Endothelial cell of hepatic sinusoid (primary cell): ENCODE results near the gene FRYL.

Source experiments
- in situ Hi-C: cut with HindIII; loops from 2 replicates; pipeline ENCODE4 v1.10.0; 2017; ENCODE audit warnings: low sequenced_read_pairs

The FRYL gene

DNA sequence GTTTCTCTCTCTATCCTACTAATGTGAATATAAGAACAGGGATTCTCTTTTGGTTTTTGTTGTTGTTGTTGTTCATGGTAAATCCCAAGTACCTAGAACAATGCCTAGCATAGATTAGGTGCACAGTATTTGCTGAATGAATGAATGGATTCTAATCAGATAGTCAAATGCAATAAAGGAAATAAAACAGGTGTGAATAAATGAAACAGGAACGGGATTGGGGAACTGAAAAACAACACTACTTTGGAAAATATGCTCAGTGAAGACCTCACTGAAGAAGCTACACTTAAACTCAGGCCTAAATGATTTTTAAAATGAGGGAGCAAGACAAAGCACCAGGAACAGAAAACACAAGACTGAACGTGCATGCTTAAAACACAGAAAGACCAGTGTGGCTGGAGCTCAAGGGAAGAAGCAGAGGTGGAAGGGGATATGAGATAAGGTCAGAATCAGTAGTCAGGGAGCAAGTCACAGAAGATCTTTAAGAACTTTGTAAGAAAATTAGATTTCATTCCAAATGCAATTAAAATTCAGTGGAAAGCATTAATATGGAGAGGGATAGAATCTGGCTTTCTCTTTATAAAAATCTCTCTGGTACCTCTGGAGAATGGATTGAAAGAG lies 145.3 kb downstream of the FRYL start:
- in situ Hi-C loops, result no loop called here

- in situ Hi-C loops, result no loop called here
These were observed 146.4 kb downstream of the FRYL start for GRCh38 chr4:48633657-48634056.

DNA sequence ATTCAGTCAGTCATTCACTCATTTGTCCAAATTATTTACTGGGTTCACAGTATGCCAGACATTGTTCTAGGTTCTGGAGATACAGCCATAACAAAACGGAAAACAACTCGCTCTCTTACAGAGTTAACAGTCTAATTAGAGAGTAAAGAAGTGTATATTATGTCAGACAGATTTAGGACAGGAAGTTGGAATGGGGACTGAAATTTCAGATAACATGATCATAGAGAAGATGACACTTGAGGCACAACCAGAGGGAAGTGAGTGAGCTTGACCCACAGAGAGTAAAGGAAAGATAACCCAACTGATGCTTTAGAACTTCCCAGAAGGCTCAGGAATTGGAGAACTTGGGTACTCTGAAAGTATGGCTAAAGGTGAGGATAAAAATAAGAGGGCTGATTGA lies 150.6 kb downstream of the FRYL start:
- in situ Hi-C loops, result no loop called here

- in situ Hi-C loops, result no loop called here
These were observed 156.8 kb downstream of the FRYL start for GRCh38 chr4:48623182-48623780.

DNA sequence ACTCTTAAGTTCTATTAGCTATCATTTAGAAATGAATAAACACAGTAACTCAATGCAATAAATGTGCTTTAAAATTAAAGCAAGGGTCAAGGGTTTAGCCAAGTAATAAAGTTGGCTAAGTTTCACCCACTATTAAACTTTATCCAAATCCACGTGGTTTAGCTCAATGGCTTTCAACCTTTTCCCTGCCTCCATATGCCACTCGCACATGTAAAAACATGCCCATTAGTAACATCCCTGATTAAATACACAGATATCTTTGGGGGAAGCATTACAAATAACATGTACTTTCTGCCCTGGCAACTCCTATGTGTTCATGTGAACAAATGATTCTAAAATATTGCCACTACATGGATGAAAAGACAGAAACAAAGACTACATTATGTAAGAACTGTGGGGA lies 159.2 kb downstream of the FRYL start:
- in situ Hi-C loops, result no loop called here

DNA sequence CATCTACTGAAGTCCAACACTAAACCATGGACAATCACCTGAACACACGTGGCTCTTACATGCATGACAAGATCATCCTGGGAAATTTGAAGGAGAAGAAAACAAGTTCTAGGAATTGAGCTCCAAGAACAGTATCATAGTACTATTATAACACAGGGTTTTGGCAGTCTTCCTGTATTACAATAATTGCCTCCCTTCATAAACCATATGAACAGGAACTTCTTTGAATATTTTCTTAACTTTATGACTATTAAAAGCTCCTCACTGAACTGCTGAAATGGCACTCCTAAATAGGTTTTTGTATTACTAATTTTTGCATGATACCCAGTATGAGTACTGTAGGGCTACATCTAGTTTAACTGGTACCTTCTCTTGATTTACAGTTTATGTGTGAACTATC lies 160.0 kb downstream of the FRYL start:
- in situ Hi-C loops, result no loop called here

- in situ Hi-C loops, result no loop called here
These were observed 175.6 kb downstream of the FRYL start for GRCh38 chr4:48604527-48604926.

- in situ Hi-C loops, result no loop called here
These were observed 176.0 kb downstream of the FRYL start for GRCh38 chr4:48604041-48604440.

GRCh38 chr4:48603366-48604003 lies 176.6 kb downstream of the FRYL start:
- in situ Hi-C loops, result no loop called here

GRCh38 chr4:48602763-48603162 lies 177.3 kb downstream of the FRYL start:
- in situ Hi-C loops, result no loop called here

DNA sequence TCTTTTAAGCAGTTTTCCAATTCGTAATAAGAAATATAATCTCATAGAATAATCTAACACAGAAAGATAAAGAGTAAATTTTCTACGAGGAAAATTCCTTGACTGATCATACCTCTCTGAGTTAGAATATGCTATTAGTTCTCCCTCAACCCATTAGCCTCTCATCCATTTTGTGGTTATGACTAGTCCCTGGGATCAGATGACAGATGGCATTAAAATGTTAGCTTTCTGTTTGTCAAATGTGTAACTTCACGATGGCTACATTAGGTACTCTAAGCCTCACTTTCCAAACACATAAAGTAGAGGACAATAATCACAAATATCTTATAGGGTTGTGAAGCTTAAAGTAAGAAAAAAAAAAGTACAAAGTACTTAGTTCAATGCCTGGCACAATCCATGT lies 177.9 kb downstream of the FRYL start:
- in situ Hi-C loops, result no loop called here

DNA sequence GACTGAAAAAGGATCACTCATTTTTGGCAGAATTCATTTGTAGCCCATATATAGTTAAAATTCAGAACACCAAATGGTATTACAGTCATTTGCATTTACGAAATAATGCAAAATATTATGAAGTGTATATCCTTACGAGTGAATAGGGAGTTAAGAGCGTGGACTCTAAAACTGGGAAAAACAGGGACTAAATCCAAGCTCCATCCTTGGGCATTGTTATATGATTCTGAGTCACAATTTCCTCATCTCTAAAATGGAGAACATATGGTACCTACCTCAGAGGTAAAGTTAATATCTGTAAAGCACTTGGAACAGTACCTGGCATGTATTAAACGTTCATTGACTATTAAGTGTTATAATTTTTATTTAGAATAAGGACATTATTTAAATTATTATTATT lies 183.7 kb downstream of the FRYL start:
- in situ Hi-C loops, result no loop called here

- in situ Hi-C loops, result no loop called here
These were observed 185.9 kb downstream of the FRYL start for GRCh38 chr4:48594180-48594579.

DNA sequence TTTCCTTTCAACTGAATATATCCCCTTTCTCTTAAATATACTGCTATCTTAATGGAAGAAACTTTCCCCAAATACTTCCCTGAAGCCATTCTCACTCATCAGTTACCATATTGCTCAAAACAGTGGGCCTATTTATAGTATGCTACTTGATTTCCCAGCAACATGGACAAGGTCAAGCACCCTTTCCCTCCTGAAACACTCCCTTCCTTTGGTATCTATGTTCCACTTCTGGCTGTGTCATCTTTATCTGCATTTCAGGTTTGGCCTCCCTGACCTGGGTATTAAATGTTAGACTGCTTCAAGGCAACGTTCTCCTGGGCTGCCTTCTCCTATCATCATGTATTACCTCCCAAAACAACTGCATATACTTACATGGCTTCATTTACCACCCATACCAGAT lies 188.7 kb downstream of the FRYL start:
- in situ Hi-C loops, result no loop called here

DNA sequence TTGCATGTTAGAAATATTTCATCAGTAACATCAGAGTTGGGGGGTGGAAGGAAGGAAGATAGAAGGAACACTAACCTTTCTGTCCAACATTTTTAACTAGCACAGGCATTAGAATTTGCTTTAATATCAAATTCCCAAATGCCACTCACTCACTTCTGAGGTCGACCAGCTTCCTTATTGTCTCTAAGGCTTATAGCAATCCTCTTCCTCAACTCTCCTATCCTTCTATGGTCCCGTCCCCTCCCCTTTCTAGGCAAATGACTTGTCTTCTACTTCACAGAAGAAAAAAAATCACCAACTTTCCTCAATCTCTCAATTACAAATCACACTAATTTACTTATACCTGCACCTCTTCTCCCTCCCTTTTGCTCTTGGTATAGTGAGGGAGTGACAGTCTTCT lies 189.2 kb downstream of the FRYL start:
- in situ Hi-C loops, result no loop called here

GRCh38 chr4:48589098-48589445 lies 191.0 kb downstream of the FRYL start:
- in situ Hi-C loops, result no loop called here

DNA sequence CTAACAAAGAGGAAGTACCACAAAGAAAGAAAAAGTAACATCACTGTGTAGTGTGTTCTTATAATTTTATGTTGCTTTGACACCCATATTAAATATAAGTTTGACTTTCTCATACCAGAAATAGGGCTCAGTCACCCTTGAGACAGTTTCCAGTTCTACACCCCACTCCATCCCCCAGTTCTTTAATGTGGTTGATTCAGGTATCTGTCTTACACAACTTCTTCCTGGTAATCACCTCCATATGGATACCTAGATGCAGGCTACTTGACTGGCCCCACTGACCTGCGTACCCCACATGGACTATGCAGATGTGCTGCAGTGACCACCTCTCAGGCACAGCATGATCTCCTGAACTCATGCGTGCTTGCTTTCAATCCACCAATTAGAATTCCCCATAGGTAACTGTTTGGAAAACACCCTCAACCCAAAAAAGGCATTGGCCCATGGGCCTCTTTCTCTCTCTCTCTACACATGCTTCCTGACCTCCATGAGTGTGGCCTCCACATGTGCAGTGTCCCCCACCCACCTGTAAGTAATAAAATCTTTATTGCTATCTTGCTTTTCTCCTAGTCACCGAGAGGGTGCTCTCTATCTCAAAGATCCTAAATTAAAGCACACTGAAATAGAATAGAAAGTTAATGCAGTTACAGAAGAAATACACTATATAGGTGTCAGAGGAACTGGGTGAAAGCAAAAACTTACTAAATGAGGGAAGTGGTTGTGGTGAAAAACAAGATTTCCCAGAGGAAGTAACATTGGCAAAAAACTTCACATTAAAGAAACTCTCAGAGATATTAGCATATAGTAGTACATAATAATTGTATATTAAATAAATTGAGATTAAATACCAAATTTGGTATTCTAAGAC lies 191.6 kb downstream of the FRYL start:
- in situ Hi-C loops, result no loop called here

- in situ Hi-C loops, result no loop called here
These were observed 194.7 kb downstream of the FRYL start for GRCh38 chr4:48585401-48585800.

DNA sequence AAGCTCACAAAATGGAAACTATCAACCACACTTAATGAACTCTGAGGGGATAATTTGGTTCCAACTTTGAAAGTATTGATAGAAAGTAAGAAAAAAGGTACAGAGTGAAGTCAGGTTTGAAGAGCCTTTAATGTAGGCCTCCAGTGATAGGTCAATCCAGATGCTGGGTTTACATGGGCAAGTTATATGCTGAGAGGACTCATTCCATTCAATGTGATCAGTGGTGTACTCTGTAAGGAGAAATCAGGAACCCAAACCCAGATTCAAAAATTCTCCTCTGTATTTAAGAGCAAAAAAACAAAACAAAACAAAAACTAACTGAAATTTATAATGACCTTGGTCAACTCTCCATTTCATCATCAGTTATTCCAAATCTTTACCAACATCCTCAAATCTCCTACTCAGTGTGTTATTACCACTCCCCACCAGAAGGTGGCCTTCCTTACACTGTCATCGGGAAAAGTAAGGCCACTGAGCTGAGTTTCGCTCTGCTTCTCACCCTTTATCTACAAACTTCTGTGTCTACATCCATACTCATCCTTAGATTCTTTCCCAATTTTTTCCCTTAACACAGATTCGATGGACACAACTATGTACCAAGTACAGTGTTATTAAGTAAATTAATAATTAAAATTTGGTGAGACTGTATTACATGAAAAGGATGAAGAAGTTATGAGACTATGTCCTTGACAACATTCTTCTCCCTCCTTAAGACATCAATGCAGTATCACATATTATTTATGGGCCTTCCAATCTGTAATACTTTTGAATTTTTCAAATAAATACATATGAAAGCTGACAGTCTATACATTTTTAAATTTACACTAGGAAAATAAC lies 201.7 kb downstream of the FRYL start:
- in situ Hi-C loops, result no loop called here

- in situ Hi-C loops, result no loop called here
These were observed 204.1 kb downstream of the FRYL start for GRCh38 chr4:48575964-48576363.

GRCh38 chr4:48571471-48571870 lies 208.6 kb downstream of the FRYL start:
- in situ Hi-C loops, result loop anchor here (25.0 kb wide), 1 partner anchor 391 kb away; no protein-coding TSS in a partner anchor
